Activated naive CD4-positive, alpha-beta T cell treated with anti-CD3 and anti-CD28 coated beads, Interleukin-2, amount 50 U/mL, for 24 hours (primary cell): ENCODE results near the gene PCED1B.
"Not testable (repeated sequence)": the region's sequence is repeated elsewhere in the genome, so short reads cannot be mapped to it uniquely, and the experiment has no call there.

Experiments
- H3K27ac Mint-ChIP-seq: one replicate; pipeline ENCODE4 v1.8.0; 2021; ENCODE audit warnings: mild to moderate bottlenecking, mixed read lengths
- H3K27me3 Mint-ChIP-seq: one replicate; pipeline ENCODE4 v1.8.0; 2021; ENCODE audit warnings: mixed read lengths
- H3K36me3 Mint-ChIP-seq: one replicate; pipeline ENCODE4 v1.8.0; 2021; ENCODE audit warnings: mixed read lengths
- H3K4me1 Mint-ChIP-seq: one replicate; pipeline ENCODE4 v1.8.0; 2021; ENCODE audit warnings: mixed read lengths
- H3K4me3 Mint-ChIP-seq: one replicate; pipeline ENCODE4 v1.8.0; 2021; ENCODE audit warnings: mild to moderate bottlenecking, mixed read lengths
- H3K9me3 Mint-ChIP-seq: one replicate; pipeline ENCODE4 v1.8.0; 2021; ENCODE audit warnings: mixed read lengths

PCED1B gene

DNA sequence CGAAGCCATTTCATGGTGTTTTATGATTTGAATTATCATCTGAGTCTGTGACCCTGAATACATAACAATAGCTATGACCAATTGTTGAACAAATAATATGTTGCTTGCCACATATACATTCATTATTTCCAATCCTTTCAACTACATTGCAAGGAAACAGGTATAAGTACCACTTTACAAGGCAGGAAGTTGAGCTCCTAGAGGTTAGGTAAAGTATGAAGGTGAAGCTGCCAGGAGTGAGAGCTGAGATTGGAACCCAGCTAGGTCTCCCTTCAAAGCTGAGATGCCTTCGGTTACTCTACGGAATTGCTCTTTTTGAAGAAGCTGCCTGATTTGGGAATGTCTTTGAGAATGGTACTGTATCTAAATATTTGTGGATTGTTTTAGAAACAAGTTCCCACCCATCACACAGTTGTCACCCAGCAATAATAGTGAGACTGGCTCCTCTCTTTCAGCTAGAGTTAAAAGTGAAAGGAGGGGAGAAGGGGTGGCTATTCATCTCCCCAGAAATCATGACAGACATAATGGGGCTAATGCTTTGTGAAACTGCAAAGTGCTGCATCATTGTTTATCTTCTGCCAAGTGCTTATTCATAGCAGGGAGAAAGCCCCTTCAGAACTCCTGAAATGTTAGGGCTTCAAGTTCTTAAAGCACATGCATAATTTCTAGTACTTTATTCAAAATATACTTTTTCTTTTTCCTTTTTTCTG, 76.2 kb downstream of the PCED1B start:
- H3K9me3 Mint-ChIP-seq, result peaks cover 8% of the 10 kb centered on the region
- peaks cover 51% of the 10 kb centered on the region for H3K4me1 Mint-ChIP-seq
- peaks cover 23% of the 10 kb centered on the region for H3K36me3 Mint-ChIP-seq
- no peaks in the 10 kb centered on the region for H3K27me3 Mint-ChIP-seq
- no peak overlapping the region for H3K4me3 Mint-ChIP-seq
- no peak overlapping the region for H3K27ac Mint-ChIP-seq

DNA sequence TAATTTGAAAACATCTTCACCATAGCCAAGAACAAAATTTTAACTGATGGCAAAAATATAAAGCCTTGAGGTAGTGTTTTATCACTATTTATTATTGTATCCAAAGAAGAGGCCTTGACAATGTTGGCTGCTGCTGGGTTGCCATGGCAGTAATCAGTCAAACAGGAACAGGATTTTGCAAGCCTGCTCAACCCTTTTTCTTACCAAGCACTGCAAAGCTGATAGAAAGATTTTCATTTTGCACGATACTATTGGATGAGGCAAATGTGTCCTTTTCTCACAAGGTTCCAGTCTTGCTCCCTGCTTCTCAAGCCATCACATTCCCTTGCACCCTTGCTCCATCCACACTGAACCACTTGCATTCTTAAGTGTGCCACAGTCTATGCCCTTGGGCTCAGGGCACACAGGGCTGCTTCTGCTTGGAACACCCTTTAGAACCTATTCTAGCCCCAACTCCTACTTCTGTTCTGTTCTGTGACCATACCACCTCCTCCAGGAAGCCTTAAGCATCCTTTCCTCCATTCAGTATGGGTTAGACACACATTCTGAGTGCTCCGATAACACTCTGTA, 76.8 kb downstream of the PCED1B start:
- H3K9me3 Mint-ChIP-seq, result peaks cover 8% of the 10 kb centered on the region
- peaks cover 27% of the 10 kb centered on the region for H3K36me3 Mint-ChIP-seq
- H3K27me3 Mint-ChIP-seq, result no peaks in the 10 kb centered on the region
- H3K4me1 Mint-ChIP-seq, result peaks cover 51% of the 10 kb centered on the region
- H3K27ac Mint-ChIP-seq, result peak overlapping the region; percentile 87
- peak overlapping the region; percentile 7 for H3K4me3 Mint-ChIP-seq

DNA sequence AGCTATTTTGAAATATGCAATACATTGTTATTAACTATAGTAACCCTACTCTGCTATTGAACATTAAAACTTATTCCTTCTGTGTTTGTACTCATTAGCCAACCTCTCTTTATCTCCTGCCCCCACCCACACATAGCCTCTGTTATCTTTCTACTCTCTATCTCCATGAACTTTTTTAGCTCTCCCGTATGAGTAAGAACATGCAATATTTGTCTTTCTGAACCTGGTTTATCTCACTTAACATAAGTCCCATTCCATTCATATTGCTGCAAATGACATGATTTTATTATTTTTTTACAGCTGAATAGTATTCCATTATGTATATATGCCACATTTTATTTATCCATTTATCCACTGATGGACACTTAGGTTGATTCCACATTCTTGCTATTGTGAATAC, 79.4 kb downstream of the PCED1B start:
- Mint-ChIP-seq H3K27me3 (no peaks in the 10 kb centered on the region), H3K4me1 (peaks cover 55% of the 10 kb centered on the region), H3K9me3 (peaks cover 8% of the 10 kb centered on the region), H3K36me3 (peaks cover 32% of the 10 kb centered on the region), H3K4me3 (no peak overlapping the region), H3K27ac (no peak overlapping the region)

DNA sequence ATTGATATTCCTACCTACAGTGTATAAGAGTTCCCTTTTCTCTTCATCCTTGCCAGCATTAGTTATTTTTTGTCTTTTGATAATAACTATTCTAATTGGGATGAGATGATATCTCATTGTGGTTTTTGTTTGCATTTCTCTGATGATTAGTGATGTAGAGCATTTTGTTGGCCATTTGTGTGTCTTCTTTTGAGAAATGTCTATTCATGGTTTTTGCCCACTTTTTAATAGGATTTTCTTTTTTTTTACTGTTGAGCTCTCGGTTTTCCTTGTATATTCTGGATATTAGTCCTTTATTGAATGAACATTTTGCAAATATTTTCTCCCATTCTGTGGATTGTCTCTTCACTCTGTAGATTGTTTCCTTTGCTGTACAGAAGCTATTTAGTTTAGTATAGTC, 79.9 kb downstream of the PCED1B start:
- Mint-ChIP-seq H3K27ac (peak overlapping the region; percentile 60), H3K36me3 (peaks cover 35% of the 10 kb centered on the region), H3K27me3 (no peaks in the 10 kb centered on the region), H3K4me1 (peaks cover 50% of the 10 kb centered on the region), H3K4me3 (no peak overlapping the region), H3K9me3 (peaks cover 8% of the 10 kb centered on the region)

DNA sequence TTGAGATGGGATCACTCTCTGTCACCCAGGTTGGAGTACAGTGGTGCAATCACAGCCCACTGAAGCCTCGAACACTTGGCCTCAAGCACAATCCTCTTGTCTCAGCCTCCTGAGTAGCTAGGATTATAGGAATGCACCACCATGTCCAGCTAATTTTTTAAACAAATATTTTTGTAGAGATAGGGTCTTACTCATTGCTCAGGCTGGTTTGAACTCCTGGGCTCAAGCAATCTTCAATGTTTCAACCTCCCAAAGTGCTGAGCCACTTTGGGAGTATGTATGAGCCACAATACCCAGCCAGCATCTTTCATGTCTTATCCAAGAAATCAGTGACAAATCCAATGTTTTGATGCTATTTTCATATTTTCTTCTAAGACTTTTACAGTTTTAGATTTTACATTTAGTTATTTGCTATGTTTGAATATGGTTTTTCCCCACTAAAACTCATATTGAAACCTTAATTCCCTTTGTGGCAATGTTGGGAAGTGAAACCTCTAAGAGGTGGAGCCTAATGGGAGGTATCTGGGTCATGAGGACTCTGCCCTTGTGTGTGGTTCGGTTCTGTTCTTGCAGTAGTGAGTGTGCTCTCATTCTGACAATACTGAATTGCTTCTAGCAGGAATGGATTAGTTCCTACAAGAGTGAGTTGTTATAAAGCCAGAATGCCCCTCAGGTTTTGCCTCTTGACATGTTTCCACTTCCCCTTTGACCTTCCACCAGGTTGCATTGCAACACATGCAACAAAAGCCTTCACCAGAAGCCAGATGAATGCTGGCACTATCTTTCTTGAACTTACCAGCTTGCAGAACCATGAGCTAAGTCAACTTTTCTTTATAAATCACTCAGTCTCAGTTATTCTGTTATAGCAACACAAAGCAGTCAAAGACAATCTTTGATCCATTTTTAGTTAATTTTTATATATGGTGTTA, 81.2 kb downstream of the PCED1B start:
- no peak overlapping the region for H3K4me3 Mint-ChIP-seq
- peaks cover 37% of the 10 kb centered on the region for H3K36me3 Mint-ChIP-seq
- peaks cover 8% of the 10 kb centered on the region for H3K9me3 Mint-ChIP-seq
- peaks cover 41% of the 10 kb centered on the region for H3K4me1 Mint-ChIP-seq
- H3K27me3 Mint-ChIP-seq, result no peaks in the 10 kb centered on the region
- H3K27ac Mint-ChIP-seq, result no peak overlapping the region

DNA sequence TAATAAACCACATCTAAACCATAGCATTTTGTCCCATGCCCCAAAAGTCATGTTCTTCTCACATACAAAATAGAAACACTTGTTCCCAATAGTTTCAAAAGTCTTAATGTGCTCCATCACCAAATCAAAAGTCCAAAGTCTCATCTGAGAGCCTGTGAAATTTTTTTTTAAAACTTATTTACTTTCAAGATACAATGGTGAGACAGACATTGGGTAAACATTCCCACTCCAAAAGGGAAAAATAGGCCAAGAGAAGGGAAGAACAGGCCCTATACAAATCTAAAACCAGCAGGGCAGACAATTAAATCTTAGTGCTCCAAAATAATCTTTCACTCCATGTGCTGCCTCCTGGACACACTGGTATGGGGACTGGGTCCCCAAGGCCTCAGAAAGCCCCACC, 84.7 kb downstream of the PCED1B start:
- Mint-ChIP-seq H3K4me3 (no peak overlapping the region), H3K36me3 (peaks cover 50% of the 10 kb centered on the region), H3K27ac (no peak overlapping the region), H3K9me3 (peaks cover 13% of the 10 kb centered on the region), H3K4me1 (peaks cover 42% of the 10 kb centered on the region), H3K27me3 (no peaks in the 10 kb centered on the region)

- peaks cover 6% of the 10 kb centered on the region for H3K9me3 Mint-ChIP-seq
- H3K27me3 Mint-ChIP-seq, result no peaks in the 10 kb centered on the region
- no peak overlapping the region for H3K27ac Mint-ChIP-seq
- peaks cover 41% of the 10 kb centered on the region for H3K4me1 Mint-ChIP-seq
- H3K36me3 Mint-ChIP-seq, result peaks cover 44% of the 10 kb centered on the region
- no peak overlapping the region for H3K4me3 Mint-ChIP-seq
These were observed 85.5 kb downstream of the PCED1B start for GRCh38 chr12:47164724-47165439.

- Mint-ChIP-seq H3K36me3 (peaks cover 45% of the 10 kb centered on the region), H3K4me1 (peaks cover 41% of the 10 kb centered on the region), H3K4me3 (no peak overlapping the region), H3K9me3 (peaks cover 10% of the 10 kb centered on the region), H3K27me3 (no peaks in the 10 kb centered on the region), H3K27ac (peak overlapping the region; percentile 47)
These were observed 86.5 kb downstream of the PCED1B start for GRCh38 chr12:47165934-47166333.

GRCh38 chr12:47166365-47166764, 86.9 kb downstream of the PCED1B start:
- Mint-ChIP-seq H3K36me3 (peaks cover 43% of the 10 kb centered on the region), H3K27me3 (no peaks in the 10 kb centered on the region), H3K4me3 (no peak overlapping the region), H3K4me1 (peaks cover 41% of the 10 kb centered on the region), H3K27ac (peak overlapping the region; percentile 47), H3K9me3 (peaks cover 12% of the 10 kb centered on the region)

- H3K27ac Mint-ChIP-seq, H3K4me3 Mint-ChIP-seq, H3K27me3 Mint-ChIP-seq: not testable (repeated sequence)
- H3K9me3 Mint-ChIP-seq, result peaks cover 26% of the 10 kb centered on the region
- H3K36me3 Mint-ChIP-seq, result peaks cover 41% of the 10 kb centered on the region
- peaks cover 45% of the 10 kb centered on the region for H3K4me1 Mint-ChIP-seq
These were observed 90.9 kb downstream of the PCED1B start for GRCh38 chr12:47170281-47170680.

DNA sequence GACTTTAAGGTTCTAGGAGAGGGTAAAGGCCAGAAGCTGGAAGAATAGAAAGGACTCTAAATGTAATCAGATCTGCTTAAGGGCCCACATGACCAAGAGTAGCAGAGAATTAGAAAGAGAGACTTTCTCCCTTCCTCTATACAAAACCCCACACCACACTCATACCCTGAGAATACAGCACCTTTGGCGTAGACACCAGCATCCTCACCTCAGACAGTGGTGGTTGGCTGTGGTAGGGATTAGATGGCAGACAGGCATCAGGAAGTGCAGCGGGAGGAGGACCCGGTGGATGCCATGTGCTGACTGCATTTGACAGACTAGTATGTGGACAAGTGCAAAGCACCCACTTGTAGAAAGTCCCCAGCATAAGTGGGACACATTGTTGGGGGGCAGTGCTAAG, 98.6 kb downstream of the PCED1B start:
- H3K4me1 Mint-ChIP-seq, result peaks cover 48% of the 10 kb centered on the region
- no peaks in the 10 kb centered on the region for H3K9me3 Mint-ChIP-seq
- H3K4me3 Mint-ChIP-seq, result no peak overlapping the region
- peaks cover 23% of the 10 kb centered on the region for H3K36me3 Mint-ChIP-seq
- H3K27me3 Mint-ChIP-seq, result no peaks in the 10 kb centered on the region
- peak overlapping the region; percentile 43 for H3K27ac Mint-ChIP-seq

DNA sequence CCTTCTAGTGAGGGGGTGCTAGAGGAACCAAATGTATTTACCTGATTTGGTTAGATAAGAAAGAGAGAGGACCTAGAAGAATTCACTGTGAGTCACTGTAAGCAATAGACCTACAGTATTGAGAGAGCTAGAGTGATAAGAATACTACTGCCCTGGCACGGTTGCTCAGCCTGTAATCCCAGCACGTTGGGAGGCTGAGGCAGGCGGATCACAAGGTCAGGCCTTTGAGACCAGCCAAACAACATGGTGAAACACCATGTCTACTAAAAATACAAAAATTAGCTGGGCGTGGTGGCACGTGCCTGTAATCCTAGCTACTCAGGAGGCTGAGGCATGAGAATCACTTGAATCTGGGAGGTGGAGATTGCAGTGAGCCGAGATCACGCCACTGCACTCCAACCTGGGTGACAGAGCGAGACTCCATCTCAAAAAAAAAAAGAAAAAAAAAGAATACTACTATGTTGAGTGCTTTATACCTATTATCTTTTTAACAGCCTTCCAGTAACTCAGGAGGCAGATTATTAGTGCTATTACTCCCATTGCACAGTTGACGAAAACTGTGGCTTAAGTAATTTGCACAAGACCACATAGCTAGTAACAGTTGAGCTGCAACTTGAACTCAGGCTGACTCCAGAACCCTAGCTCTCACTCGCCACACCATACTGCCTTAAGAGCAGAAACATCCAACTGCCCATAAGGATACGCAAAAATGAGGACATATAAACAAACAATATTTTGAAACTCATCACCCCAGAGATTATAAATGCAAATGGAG, 102.9 kb downstream of the PCED1B start:
- not testable (repeated sequence) for H3K27me3 Mint-ChIP-seq, H3K4me3 Mint-ChIP-seq, H3K9me3 Mint-ChIP-seq
- Mint-ChIP-seq H3K36me3 (peaks cover 26% of the 10 kb centered on the region), H3K27ac (peak overlapping the region; percentile 46), H3K4me1 (peaks cover 77% of the 10 kb centered on the region)

- no peaks in the 10 kb centered on the region for H3K27me3 Mint-ChIP-seq
- H3K4me1 Mint-ChIP-seq, result peaks cover 84% of the 10 kb centered on the region
- no peak overlapping the region for H3K4me3 Mint-ChIP-seq
- H3K36me3 Mint-ChIP-seq, result peaks cover 28% of the 10 kb centered on the region
- no peak overlapping the region for H3K27ac Mint-ChIP-seq
- no peaks in the 10 kb centered on the region for H3K9me3 Mint-ChIP-seq
These were observed 104.8 kb downstream of the PCED1B start for GRCh38 chr12:47184229-47184628.

DNA sequence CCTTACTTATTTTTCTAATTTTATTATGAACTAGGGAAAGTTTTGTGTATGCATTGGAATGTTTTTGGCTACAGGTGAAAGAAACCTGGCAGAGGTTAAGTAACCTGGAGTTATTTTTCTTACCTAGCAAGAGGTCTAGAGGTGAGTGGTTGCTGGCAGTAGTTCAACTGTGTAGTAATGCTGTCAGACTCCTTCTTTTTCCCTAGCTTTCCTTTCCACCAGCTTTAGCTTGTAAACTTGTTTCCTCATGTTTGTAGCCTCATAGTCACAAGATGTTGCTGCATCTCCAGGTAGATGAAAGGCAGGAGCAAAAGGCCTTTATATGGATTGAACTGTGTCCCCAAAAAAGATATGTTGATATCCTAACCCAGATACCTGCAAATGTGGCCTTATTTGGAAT, 105.4 kb downstream of the PCED1B start:
- no peak overlapping the region for H3K4me3 Mint-ChIP-seq
- no peaks in the 10 kb centered on the region for H3K27me3 Mint-ChIP-seq
- peaks cover 83% of the 10 kb centered on the region for H3K4me1 Mint-ChIP-seq
- H3K9me3 Mint-ChIP-seq, result no peaks in the 10 kb centered on the region
- H3K36me3 Mint-ChIP-seq, result peaks cover 32% of the 10 kb centered on the region
- H3K27ac Mint-ChIP-seq, result peak overlapping the region; percentile 75

DNA sequence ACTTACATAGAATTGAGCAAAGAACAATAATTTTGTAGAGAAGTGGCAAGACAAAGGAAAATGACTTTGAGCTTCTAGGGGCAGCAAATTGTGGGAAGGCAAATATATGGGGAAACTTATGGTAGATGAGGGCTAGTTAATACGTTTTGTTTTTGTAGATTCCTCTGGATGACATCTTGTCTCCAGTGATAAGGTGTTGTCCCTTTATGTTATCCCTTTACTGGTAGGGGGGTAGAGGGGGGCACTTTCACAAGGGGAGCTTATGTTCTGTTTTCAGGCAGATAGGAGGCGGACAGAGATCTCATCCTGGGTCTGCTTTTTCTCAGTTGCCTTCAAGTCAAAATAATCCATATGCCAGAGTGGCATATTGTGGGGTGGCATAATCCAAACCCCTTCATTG, 106.8 kb downstream of the PCED1B start:
- H3K4me1 Mint-ChIP-seq, result peaks cover 89% of the 10 kb centered on the region
- peak overlapping the region; percentile 72 for H3K27ac Mint-ChIP-seq
- H3K9me3 Mint-ChIP-seq, result peaks cover 9% of the 10 kb centered on the region
- H3K27me3 Mint-ChIP-seq, result no peaks in the 10 kb centered on the region
- peaks cover 38% of the 10 kb centered on the region for H3K36me3 Mint-ChIP-seq
- H3K4me3 Mint-ChIP-seq, result peak overlapping the region; percentile 17
